ENCODE data around the gene H1-8. TPM values are rescaled to one million over a fixed set of nuclear protein-coding genes. Genes with fewer than 3 reads are reported as not detected.

The H1-8 gene
- total RNA-seq, 1 donor from 2014 or later, result not detected

GRCh38 chr3:129522953-129523352 is 20.0 kb upstream of the H1-8 start:
- no peak overlapping the region for H3K27ac Mint-ChIP-seq (ENCODE audit: unreplicated experiment)
- no peaks in the 10 kb centered on the region for H3K27me3 Mint-ChIP-seq (ENCODE audit: low read depth)
- DNase-seq (ENCODE audit: low spot score), result no peak
- no peaks in the 10 kb centered on the region for H3K9me3 Mint-ChIP-seq (ENCODE audit: low read depth)
- H3K4me3 Mint-ChIP-seq (ENCODE audit: unreplicated experiment), result no peak overlapping the region
- no peak for TF ChIP-seq CTCF (IDR thresholded peaks at IDR 0.05)
- peaks cover 6% of the 10 kb centered on the region for H3K4me1 Mint-ChIP-seq (ENCODE audit: low read depth)
- peaks cover 1% of the 10 kb centered on the region for H3K36me3 Mint-ChIP-seq (ENCODE audit: low read depth)

GRCh38 chr3:129524081-129524480 is 18.9 kb upstream of the H1-8 start:
- Mint-ChIP-seq H3K4me1 (ENCODE audit: low read depth) (peaks cover 8% of the 10 kb centered on the region), H3K9me3 (ENCODE audit: low read depth) (no peaks in the 10 kb centered on the region), H3K27ac (ENCODE audit: unreplicated experiment) (no peak overlapping the region), H3K27me3 (ENCODE audit: low read depth) (no peaks in the 10 kb centered on the region), H3K36me3 (ENCODE audit: low read depth) (peaks cover 1% of the 10 kb centered on the region), H3K4me3 (ENCODE audit: unreplicated experiment) (no peak overlapping the region)
- TF ChIP-seq CTCF (IDR thresholded peaks at IDR 0.05), result no peak
- DNase-seq (ENCODE audit: low spot score), result no peak

- Mint-ChIP-seq H3K27ac (ENCODE audit: unreplicated experiment) (no peak overlapping the region), H3K36me3 (ENCODE audit: low read depth) (no peaks in the 10 kb centered on the region), H3K4me3 (ENCODE audit: unreplicated experiment) (no peak overlapping the region), H3K27me3 (ENCODE audit: low read depth) (no peaks in the 10 kb centered on the region), H3K9me3 (ENCODE audit: low read depth) (no peaks in the 10 kb centered on the region), H3K4me1 (ENCODE audit: low read depth) (peaks cover 17% of the 10 kb centered on the region)
- DNase-seq (ENCODE audit: low spot score), result no peak
- no peak for TF ChIP-seq CTCF (IDR thresholded peaks at IDR 0.05)
Observed at GRCh38 chr3:129525341-129525968, 17.5 kb upstream of the H1-8 start.

- DNase-seq (ENCODE audit: low spot score), result no peak
- no peaks in the 10 kb centered on the region for H3K9me3 Mint-ChIP-seq (ENCODE audit: low read depth)
Observed at GRCh38 chr3:129526121-129526900, 16.7 kb upstream of the H1-8 start.

More at GRCh38 chr3:129526121-129526900, 16.7 kb upstream of the H1-8 start:
- H3K27me3 Mint-ChIP-seq (ENCODE audit: low read depth), result no peaks in the 10 kb centered on the region
- no peak for TF ChIP-seq CTCF (IDR thresholded peaks at IDR 0.05)
- no peak overlapping the region for H3K27ac Mint-ChIP-seq (ENCODE audit: unreplicated experiment)
- H3K36me3 Mint-ChIP-seq (ENCODE audit: low read depth), result no peaks in the 10 kb centered on the region
- H3K4me1 Mint-ChIP-seq (ENCODE audit: low read depth), result peaks cover 20% of the 10 kb centered on the region
- no peak overlapping the region for H3K4me3 Mint-ChIP-seq (ENCODE audit: unreplicated experiment)
